H9 (cell line): ENCODE measurements around the gene AR. TPM values are rescaled to one million over a fixed set of nuclear protein-coding genes. Genes with fewer than 3 reads are reported as not detected.

Experiments
- DNase-seq: peaks from one replicate; pipeline ENCODE4 v3.0.0-alpha.2; 2017
- H2AFZ ChIP-seq: one replicate; pipeline ENCODE4 v1.6.1; 2013; ENCODE audit warnings: mild to moderate bottlenecking, low read length, control low read depth, moderate library complexity
- H2AK5ac ChIP-seq: 2 replicates; pipeline ENCODE4 v1.6.1; 2013; ENCODE audit warnings: low read length, control low read depth, mixed read lengths; ENCODE audit not compliant: insufficient read length
- H2BK120ac ChIP-seq: one replicate; pipeline ENCODE4 v1.6.1; 2013; ENCODE audit warnings: low read depth, mild to moderate bottlenecking, low read length, control low read depth, inconsistent platforms; ENCODE audit not compliant: poor library complexity, severe bottlenecking
- H2BK12ac ChIP-seq: 2 replicates; pipeline ENCODE4 v1.6.1; 2013; ENCODE audit warnings: low read length, control low read depth, mixed read lengths, low read depth; ENCODE audit not compliant: insufficient read length
- H2BK15ac ChIP-seq: 2 replicates; pipeline ENCODE4 v1.6.1; 2013; ENCODE audit warnings: low read depth, low read length, control low read depth
- H2BK20ac ChIP-seq: one replicate; pipeline ENCODE4 v1.6.1; 2013; ENCODE audit warnings: low read depth, mild to moderate bottlenecking, low read length, control low read depth, inconsistent platforms; ENCODE audit not compliant: poor library complexity, severe bottlenecking
- H2BK5ac ChIP-seq: 2 replicates; pipeline ENCODE4 v1.6.1; 2013; ENCODE audit warnings: low read length, control low read depth, mixed read lengths; ENCODE audit not compliant: insufficient read length
- H3K14ac ChIP-seq: 2 replicates; pipeline ENCODE4 v1.6.1; 2013; ENCODE audit warnings: low read length, control low read depth; ENCODE audit not compliant: insufficient read depth
- H3K18ac ChIP-seq: 2 replicates; pipeline ENCODE4 v1.6.1; 2013; ENCODE audit warnings: low read depth, mild to moderate bottlenecking, mixed read lengths, low read length, control low read depth; ENCODE audit not compliant: insufficient read length
- H3K23ac ChIP-seq: 2 replicates; pipeline ENCODE4 v1.6.1; 2013; ENCODE audit warnings: low read length, control low read depth, mixed read lengths, low read depth; ENCODE audit not compliant: insufficient read length
- H3K23me2 ChIP-seq: 2 replicates; pipeline ENCODE4 v1.6.1; 2013; ENCODE audit warnings: low read depth, mild to moderate bottlenecking, mixed read lengths, low read length, control low read depth; ENCODE audit not compliant: insufficient read length, poor library complexity, severe bottlenecking
- H3K27ac ChIP-seq: 2 replicates; pipeline ENCODE4 v1.5.1; 2013; ENCODE audit warnings: low read length, control low read depth, mixed read lengths, low read depth; ENCODE audit not compliant: insufficient read length
- H3K27me3 ChIP-seq: 2 replicates; pipeline ENCODE4 v1.6.1; 2013; ENCODE audit warnings: low read length, control low read depth, inconsistent platforms; ENCODE audit not compliant: insufficient read depth
- H3K4ac ChIP-seq: 2 replicates; pipeline ENCODE4 v1.6.1; 2013; ENCODE audit warnings: low read depth, mild to moderate bottlenecking, control low read depth, inconsistent platforms, low read length, moderate library complexity
- H3K4me1 ChIP-seq: 2 replicates; pipeline ENCODE4 v1.6.1; 2013; ENCODE audit warnings: low read length, control low read depth, inconsistent platforms; ENCODE audit not compliant: insufficient read depth
- H3K4me2 ChIP-seq: 2 replicates; pipeline ENCODE4 v1.6.1; 2013; ENCODE audit warnings: low read length, control low read depth, mixed read lengths; ENCODE audit not compliant: insufficient read length, insufficient read depth
- H3K56ac ChIP-seq: 2 replicates; pipeline ENCODE4 v1.6.1; 2013; ENCODE audit warnings: low read depth, mild to moderate bottlenecking, mixed read lengths, low read length, control low read depth; ENCODE audit not compliant: insufficient read length
- H3K79me1 ChIP-seq: 2 replicates; pipeline ENCODE4 v1.6.1; 2013; ENCODE audit warnings: low read depth, mild to moderate bottlenecking, moderate library complexity, low read length, control low read depth, inconsistent platforms; ENCODE audit not compliant: insufficient read depth, poor library complexity, severe bottlenecking
- H3K79me2 ChIP-seq: 2 replicates; pipeline ENCODE4 v1.6.1; 2013; ENCODE audit warnings: low read length, control low read depth, inconsistent platforms; ENCODE audit not compliant: insufficient read depth
- H3K9ac ChIP-seq: 2 replicates; pipeline ENCODE4 v1.6.1; 2013; ENCODE audit warnings: low read length, control low read depth, mixed read lengths; ENCODE audit not compliant: insufficient read length; ENCODE audit errors: extremely low read depth
- H3K9me3 ChIP-seq: one replicate; pipeline ENCODE4 v1.6.1; 2013; ENCODE audit warnings: low read depth, low read length, inconsistent platforms; ENCODE audit not compliant: control insufficient read depth
- H3T11ph ChIP-seq: one replicate; pipeline ENCODE4 v1.6.1; 2013; ENCODE audit warnings: mild to moderate bottlenecking, low read length, control low read depth, inconsistent platforms
- H4K20me1 ChIP-seq: one replicate; pipeline ENCODE4 v1.6.1; 2013; ENCODE audit not compliant: control insufficient read depth, insufficient read length, insufficient read depth
- H4K5ac ChIP-seq: 2 replicates; pipeline ENCODE4 v1.6.1; 2013; ENCODE audit warnings: low read depth, mild to moderate bottlenecking, mixed read lengths, low read length, control low read depth; ENCODE audit not compliant: insufficient read length
- H4K8ac ChIP-seq: replicated peaks from 2 replicates; pipeline ENCODE4 v1.6.1; 2013; ENCODE audit warnings: low read length, control low read depth, mixed read lengths, low read depth; ENCODE audit not compliant: insufficient read length
- H4K91ac ChIP-seq: 2 replicates; pipeline ENCODE4 v1.6.1; 2013; ENCODE audit warnings: low read depth, mild to moderate bottlenecking, moderate library complexity, mixed read lengths, low read length, control low read depth; ENCODE audit not compliant: insufficient read length
- H3K27ac Mint-ChIP-seq, 3 experiments: 2 replicates in 2 of 3; 3 replicates in 1 of 3; pipeline ENCODE4 v1.8.0; 2020 to 2021; ENCODE audit warnings: mixed read lengths in 3 of 3, mild to moderate bottlenecking in 1 of 3, moderate library complexity in 1 of 3
- H3K27me3 Mint-ChIP-seq: 2 replicates; pipeline ENCODE4 v1.8.0; 2021; ENCODE audit warnings: low read depth, mild to moderate bottlenecking, moderate library complexity, mixed read lengths
- H3K36me3 Mint-ChIP-seq, 3 experiments: 2 replicates in 2 of 3; 3 replicates in 1 of 3; pipeline ENCODE4 v1.8.0; 2020 to 2021; ENCODE audit warnings: low read depth in 3 of 3, mixed read lengths in 3 of 3; ENCODE audit not compliant: insufficient read depth in 1 of 3
- H3K4me1 Mint-ChIP-seq, 2 experiments: 2 replicates each; pipeline ENCODE4 v1.8.0; 2020; ENCODE audit warnings: mixed read lengths in 2 of 2
- H3K4me3 Mint-ChIP-seq, 2 experiments: 2 replicates in 1 of 2; 3 replicates in 1 of 2; pipeline ENCODE4 v1.8.0; 2020 to 2021; ENCODE audit warnings: mild to moderate bottlenecking in 2 of 2, mixed read lengths in 2 of 2, moderate library complexity in 1 of 2
- H3K9me3 Mint-ChIP-seq, 2 experiments: 2 replicates in 1 of 2; 3 replicates in 1 of 2; pipeline ENCODE4 v1.8.0; 2020; ENCODE audit warnings: mild to moderate bottlenecking in 2 of 2, mixed read lengths in 2 of 2, moderate library complexity in 1 of 2
- CTCF ChIP-seq: fragments of 200-600 bp; sonication (generic); conservative IDR thresholded peaks from 3 replicates; pipeline ENCODE4 v1.8.0; 2021; ENCODE audit warnings: antibody characterized with exemption, mild to moderate bottlenecking
- WGBS: extraction: QIAGEN DNeasy Blood & Tissue Kit; methylation state at CpG from one replicate; pipeline ENCODE4 v1.1.7; 2013; ENCODE audit warnings: missing lambda C conversion rate, low lambda C conversion rate, mixed read lengths; ENCODE audit not compliant: insufficient read length; ENCODE audit errors: extremely low coverage; 5-methylcytosine and 5-hydroxymethylcytosine counted together
- total RNA-seq: library from RNA; stranded (reverse); gene quantifications from 2 replicates; pipeline ENCODE4 v1.2.1, GENCODE V29; 2021

AR gene
- total RNA-seq, 1 experiment from 2014 or later, result 3.5 TPM

DNA sequence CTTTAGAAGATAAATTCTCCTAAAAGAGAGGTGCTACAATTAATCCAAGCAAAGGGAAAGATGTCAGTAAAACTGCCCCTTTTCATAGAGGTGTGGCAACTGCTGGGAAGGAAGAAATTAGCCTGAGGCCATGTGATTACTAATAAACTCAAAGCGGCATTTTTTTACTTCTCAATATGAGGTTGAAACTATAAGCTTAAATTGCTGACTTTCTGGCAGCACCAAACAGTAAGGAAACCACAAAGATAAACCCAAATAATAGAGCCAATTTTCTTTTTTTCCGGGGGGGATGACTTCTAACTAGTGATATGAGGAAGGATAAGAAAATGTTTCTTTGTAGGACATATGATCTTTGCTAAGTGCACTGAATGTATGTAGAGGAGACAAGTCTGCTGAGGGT lies 30.9 kb downstream of the AR start:
- H3K79me2 ChIP-seq, result no peaks in the 10 kb centered on the region
- H3K27ac Mint-ChIP-seq, result no peak overlapping the region
- no CpG with 5 or more reads among the region's 2 CpGs for WGBS

More for the DNA sequence above, 30.9 kb downstream of the AR start:
- Histone ChIP-seq H3K56ac (no peak overlapping the region), H3K79me1 (no peaks in the 10 kb centered on the region), H2BK20ac (no peak overlapping the region), H4K8ac (no peak overlapping the region), H3K9me3 (peaks cover 28% of the 10 kb centered on the region), H2AFZ (no peak overlapping the region), H3K27ac (no peak overlapping the region), H3K27me3 (no peaks in the 10 kb centered on the region), H4K5ac (no peak overlapping the region), H3K4ac (no peak overlapping the region), H4K20me1 (no peaks in the 10 kb centered on the region), H3K23me2 (no peaks in the 10 kb centered on the region), H3K4me1 (no peaks in the 10 kb centered on the region; the same call in 1 of the 2 replicates), H2BK120ac (no peak overlapping the region), H3T11ph (no peak overlapping the region), H3K14ac (no peak overlapping the region), H2BK12ac (no peak overlapping the region), H3K23ac (no peak overlapping the region), H2AK5ac (no peak overlapping the region), H2BK5ac (no peak overlapping the region), H3K9ac (no peak overlapping the region), H3K18ac (no peak overlapping the region), H2BK15ac (no peak overlapping the region), H3K4me2 (no peak overlapping the region), H4K91ac (no peak overlapping the region)
- Mint-ChIP-seq H3K4me1 (peaks cover 1 to 3% of the 10 kb centered on the region in 2 experiments; a peak in 1 of 4 replicates), H3K27me3 (no peaks in the 10 kb centered on the region), H3K4me3 (no peak overlapping the region), H3K9me3 (peaks cover 49 to 52% of the 10 kb centered on the region in 2 experiments), H3K36me3 (peaks cover 0 to 4% (median 0%) of the 10 kb centered on the region in 3 experiments; a peak in 2 of 7 replicates)
- DNase-seq, result no peak
- no peak for TF ChIP-seq CTCF
